ENCODE results near the gene CLCN7.

Gene CLCN7

DNA sequence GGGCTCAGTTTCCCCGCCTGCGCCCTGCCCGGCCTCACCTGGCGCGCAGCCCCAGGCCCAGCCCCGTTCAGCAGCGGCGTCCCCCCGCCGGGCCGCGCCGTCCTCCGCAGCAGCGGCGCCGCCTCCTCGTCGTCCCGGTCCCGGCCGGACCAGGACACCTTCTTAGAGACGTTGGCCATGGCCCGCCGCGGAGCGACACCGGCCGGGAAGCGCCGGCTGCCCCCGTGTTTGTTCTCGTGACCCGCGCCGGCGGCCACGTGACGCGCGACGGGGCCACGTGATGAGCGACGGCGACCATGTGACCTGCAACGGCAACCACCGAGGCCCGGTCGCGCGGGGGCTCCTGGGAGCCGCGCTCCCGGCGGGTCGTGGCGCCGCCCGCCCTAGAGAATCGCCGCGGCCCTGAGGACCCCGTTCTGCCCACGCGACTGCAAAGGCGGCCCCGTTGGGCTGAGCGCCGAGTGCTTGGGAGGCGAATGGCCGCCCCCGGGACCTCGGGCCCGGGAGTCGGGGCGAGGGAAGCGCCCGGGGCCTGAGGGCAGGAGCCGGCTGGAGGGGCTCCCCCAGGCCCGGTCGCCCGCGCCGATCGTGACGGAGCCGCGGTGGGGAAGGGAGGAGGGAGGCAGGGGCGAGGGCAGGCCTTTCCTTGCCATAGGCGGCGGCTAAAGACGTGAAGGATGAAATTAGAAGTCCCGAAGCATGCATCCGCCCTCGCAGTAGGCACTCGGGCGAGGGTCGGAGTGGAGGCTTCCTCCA, at the start of gene CLCN7:
Gene CLCN7 (minus strand): TSS at position 233 of the 756 bp plus-strand sequence. CDS start 54 bp downstream, at position 179.
- peak; percentile 86 to 87 for DNase-seq

GRCh38 chr16:1524366-1524765, 49.5 kb upstream of the CLCN7 start:
- DNase-seq = no peak

- DNase-seq = no peak
Observed at GRCh38 chr16:1523581-1524245, 48.9 kb upstream of the CLCN7 start.

DNA sequence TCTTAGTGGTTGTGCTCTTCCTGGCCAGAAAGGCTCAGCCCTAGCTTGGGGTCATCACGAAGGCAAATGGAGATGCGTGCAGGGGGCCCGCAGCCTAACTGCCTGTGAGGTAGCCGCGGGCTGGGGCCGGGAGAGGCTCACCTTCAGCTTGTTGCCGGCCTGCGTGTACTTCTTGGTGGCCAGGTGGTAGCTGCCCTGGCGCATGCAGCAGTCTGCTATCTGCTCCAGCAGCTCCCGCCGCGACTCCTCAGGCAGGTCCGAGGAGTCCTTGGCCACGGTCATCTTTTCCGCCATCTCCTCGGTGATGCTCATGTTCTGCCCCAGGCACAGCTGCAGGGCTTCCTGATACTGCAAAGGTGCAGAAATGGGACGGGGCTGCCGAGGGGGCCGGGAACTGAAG, 45.6 kb upstream of the CLCN7 start:
- DNase-seq = no peak

DNA sequence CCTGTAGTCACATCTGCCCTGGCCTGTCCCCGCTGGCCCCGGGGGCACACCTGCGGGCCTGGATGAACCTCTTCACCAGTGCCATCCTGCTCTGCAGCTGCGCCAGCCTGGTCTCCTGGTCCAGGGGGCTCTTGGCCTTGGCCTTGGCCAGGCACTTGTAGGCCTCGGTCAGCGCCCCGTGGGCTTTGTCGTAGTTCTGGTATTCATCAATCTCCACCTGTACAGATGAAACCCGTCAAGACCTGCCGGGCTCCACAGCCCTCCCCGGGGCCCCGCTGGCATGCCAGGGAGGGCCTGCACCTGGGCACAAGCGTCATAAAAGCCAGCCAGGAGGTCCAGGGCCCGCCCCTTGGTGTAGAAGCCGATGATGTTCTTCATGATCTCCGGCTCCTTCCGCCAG, 45.0 kb upstream of the CLCN7 start:
- no peak for DNase-seq

- no peak for DNase-seq
Observed at GRCh38 chr16:1518626-1519135, 43.9 kb upstream of the CLCN7 start.

- DNase-seq = no peak
Observed at GRCh38 chr16:1514507-1514906, 39.7 kb upstream of the CLCN7 start.

DNA sequence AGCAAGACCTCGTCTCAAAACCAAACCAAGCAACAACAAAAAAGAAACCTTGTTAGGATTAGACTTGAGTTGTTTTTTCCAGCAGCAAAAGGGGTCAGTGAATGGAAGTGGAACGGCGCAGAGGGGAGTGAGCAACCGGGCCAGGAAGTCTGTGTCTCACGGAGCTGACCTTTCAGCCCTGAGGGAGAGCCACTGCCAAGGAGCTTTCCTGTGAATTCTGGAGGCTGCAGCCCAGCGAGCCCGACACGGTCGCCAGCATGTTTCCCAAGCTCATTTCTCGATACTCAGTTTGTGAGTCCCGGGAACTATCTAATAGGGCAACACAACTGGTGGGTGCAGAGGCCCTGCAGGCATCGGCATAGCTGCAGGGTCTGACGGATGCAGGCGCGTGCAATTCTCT, 37.9 kb upstream of the CLCN7 start:
- DNase-seq = no peak

- DNase-seq = no peak
Observed at GRCh38 chr16:1511662-1512569, 37.1 kb upstream of the CLCN7 start.

GRCh38 chr16:1510941-1511351, 36.1 kb upstream of the CLCN7 start:
- DNase-seq = no peak

GRCh38 chr16:1510272-1510671, 35.4 kb upstream of the CLCN7 start:
- DNase-seq = no peak

DNA sequence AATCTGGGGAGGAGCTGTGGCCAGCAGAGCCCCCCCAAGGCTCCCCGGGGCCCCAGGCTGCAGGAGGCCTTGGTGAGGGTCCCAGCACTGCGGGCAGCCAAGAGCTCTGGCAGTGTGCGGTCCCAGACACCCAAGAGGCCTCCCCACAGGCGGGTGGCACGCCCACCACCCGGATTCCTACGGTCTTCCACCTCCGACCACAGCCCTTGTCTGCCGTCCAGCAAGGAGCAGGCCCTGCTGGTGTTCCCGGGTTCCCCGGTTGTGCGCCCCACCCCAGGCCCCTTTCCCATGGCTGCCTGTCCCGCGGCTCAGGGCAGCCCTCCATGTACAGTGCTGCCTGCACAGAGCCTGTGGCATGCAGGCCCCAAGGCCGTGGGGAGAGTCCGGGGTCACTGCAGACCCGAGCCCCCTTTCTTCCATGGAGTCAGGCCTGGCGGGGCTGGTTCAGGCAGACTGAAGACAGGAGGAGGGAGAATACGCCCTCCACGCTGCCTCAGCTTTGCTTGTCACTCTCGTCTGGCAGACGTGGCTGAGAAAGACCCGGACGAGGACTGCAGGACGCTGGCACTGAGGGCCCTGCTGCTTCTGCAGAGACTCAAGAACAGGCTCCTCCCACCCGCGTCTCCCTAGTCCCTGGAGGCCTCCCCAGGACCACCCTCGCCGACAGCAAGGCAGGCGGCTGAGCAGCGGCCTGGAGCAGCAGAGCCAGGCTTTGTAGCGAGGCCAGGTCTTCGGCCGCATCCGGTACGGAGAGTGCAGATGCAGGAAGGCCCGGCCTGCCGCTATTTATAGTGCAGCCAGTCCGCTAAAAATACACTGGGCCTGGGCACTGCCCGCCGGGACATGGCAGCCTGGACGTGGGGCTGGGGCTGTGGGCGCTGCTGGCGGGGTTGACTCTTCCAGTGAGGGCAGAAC, 34.7 kb upstream of the CLCN7 start:
- DNase-seq = no peak

- DNase-seq = no peak
Observed at GRCh38 chr16:1508494-1509187, 33.8 kb upstream of the CLCN7 start.

GRCh38 chr16:1506494-1507213, 31.8 kb upstream of the CLCN7 start:
- no peak for DNase-seq

GRCh38 chr16:1505912-1506311, 31.1 kb upstream of the CLCN7 start:
- no peak for DNase-seq

DNA sequence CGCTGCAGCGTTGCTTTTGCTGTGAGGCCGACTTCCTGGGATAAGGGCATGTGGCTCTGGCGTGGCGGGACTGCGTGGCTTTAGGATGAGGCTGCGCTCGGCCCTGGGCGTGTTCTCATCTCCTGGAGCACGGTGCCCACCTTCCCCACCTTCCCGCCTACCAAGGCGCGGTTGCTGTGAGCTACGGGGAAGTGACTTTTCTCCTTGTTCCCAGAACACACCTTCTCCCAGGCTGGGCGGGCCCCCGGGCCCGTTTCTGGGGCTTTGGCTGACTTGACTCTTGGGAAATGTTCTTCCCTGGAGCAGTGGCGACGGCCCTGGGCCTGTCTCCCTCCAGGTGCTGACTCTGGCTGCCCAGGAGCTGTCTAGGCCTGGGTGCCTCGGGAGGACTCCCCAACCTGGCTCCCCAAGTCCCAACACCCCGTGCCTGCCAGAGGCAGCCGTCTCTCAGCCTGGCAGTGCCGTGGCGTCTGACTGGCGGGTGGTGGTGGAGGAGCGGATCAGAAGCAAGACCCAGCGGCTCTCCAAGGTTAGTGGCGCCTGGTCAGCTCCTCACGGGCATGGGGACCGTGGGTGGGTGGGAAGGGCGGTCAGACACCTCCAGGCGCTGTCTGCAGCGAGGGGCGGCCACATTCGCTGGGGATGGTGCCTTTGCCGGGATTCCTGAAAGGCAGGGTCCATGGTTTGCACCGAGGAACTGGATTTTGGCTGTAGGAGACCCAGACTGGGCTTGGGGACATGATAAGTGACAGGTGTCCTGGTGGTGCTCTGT, 30.4 kb upstream of the CLCN7 start:
- no peak for DNase-seq

- no peak for DNase-seq
Observed at GRCh38 chr16:1503110-1503955, 28.5 kb upstream of the CLCN7 start.

DNA sequence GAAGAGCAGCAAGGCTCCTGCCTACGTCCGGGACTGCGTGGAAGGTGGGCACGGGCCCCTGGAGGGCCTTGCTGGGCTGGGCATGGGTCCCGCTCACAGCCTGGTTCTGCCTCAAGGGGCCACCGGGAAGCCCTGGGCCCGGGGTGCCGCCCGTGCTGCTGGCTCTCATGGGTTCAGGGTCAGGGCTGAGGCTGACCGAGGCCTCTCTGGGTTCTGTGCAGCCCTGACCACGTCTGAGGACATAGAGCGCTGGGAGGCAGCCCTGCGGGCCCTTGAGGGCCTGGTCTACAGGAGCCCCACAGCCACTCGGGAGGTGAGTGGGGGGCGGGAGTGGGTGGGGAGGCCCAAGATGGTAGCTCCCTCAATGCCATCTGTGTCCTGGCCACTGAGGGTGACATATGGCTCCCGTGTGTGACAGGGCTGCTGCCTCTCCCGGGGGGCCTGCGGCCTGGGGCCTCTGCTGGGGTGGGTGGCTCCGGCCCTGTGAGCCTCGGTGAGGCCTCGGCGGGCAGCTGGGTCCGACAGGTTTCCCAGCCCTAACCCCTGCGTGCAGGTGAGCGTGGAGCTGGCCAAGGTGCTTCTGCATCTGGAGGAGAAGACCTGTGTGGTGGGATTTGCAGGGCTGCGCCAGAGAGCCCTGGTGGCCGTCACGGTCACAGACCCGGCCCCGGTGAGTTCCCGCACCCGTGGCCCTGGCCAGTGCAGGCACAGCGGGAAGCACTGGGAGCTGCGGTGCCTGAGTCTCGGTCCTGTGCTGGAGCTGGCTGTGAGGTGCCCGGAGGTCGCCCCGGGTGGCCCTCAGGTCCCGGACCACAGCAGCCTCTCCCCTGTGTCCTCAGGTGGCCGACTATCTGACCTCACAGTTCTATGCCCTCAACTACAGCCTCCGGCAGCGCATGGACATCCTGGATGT, 27.5 kb upstream of the CLCN7 start:
- DNase-seq = no peak
